Thyroid gland (tissue), 4 donors: ENCODE results near the gene PRKD3.

Experiments
- POLR2A ChIP-seq, 2 donors: fragments of 450-650 bp; IDR thresholded peaks; one replicate each; pipeline ENCODE4 v1.6.1; 2017; ENCODE audit warnings: antibody characterized with exemption in 2 of 2, mild to moderate bottlenecking in 2 of 2, moderate library complexity in 1 of 2
- TF ChIP-seq, protein P1 (sequence below), 6 experiments: fragments of 200-600 bp in 3 of 6; fragments of 450-650 bp in 3 of 6; sonication (generic) in 3 of 6; IDR thresholded peaks; one replicate each; pipeline ENCODE4 v1.5.1; 2016 to 2019; ENCODE audit warnings: antibody characterized with exemption in 6 of 6, mild to moderate bottlenecking in 2 of 6, inconsistent platforms in 1 of 6, moderate library complexity in 1 of 6

DNA sequence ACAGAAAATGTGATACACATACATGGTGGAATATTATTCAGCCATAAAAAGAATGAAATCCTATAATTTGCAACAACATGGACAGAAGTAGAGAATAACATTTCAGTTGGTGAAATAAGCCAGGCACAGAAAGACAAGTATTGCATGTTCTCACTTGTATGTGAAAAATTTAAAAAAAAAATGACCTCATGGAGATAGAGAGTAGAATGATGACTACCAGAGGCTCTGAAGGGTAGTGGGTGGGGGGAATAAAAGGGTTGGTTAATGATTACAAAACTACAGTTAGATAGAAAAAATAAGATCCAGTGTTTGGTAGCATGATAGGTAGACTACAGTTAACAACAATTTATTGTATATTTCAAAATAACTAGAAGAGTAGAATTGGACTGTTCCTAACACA lies 24.5 kb downstream of the PRKD3 start:
- TF ChIP-seq POLR2A (IDR thresholded peaks at IDR 0.05): no peak
- TF ChIP-seq, protein P1, sequence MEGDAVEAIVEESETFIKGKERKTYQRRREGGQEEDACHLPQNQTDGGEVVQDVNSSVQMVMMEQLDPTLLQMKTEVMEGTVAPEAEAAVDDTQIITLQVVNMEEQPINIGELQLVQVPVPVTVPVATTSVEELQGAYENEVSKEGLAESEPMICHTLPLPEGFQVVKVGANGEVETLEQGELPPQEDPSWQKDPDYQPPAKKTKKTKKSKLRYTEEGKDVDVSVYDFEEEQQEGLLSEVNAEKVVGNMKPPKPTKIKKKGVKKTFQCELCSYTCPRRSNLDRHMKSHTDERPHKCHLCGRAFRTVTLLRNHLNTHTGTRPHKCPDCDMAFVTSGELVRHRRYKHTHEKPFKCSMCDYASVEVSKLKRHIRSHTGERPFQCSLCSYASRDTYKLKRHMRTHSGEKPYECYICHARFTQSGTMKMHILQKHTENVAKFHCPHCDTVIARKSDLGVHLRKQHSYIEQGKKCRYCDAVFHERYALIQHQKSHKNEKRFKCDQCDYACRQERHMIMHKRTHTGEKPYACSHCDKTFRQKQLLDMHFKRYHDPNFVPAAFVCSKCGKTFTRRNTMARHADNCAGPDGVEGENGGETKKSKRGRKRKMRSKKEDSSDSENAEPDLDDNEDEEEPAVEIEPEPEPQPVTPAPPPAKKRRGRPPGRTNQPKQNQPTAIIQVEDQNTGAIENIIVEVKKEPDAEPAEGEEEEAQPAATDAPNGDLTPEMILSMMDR (IDR thresholded peaks at IDR 0.05): no peak
